ENCODE measurements around the gene EIF4E3.

DNA sequence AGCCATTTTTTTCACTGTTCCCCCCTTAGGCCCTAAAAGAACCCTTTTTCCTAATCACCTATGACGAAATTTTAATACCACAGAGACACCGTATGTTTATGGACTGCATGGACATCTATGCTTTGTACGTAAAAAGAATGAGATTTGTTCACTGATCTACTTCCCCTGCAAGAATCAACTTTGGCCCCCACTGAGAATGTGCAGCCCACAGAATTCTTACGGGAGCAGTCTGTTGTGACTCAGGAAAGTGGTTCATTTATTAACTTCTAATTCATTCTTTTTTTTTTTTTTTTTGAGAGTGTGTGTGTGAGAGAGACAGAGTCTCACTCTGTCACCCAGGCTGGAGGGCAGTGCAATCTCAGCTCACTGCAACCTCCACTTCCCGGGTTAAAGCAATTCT lies 17.6 kb downstream of the EIF4E3 start:
- TF ChIP-seq, protein P1, sequence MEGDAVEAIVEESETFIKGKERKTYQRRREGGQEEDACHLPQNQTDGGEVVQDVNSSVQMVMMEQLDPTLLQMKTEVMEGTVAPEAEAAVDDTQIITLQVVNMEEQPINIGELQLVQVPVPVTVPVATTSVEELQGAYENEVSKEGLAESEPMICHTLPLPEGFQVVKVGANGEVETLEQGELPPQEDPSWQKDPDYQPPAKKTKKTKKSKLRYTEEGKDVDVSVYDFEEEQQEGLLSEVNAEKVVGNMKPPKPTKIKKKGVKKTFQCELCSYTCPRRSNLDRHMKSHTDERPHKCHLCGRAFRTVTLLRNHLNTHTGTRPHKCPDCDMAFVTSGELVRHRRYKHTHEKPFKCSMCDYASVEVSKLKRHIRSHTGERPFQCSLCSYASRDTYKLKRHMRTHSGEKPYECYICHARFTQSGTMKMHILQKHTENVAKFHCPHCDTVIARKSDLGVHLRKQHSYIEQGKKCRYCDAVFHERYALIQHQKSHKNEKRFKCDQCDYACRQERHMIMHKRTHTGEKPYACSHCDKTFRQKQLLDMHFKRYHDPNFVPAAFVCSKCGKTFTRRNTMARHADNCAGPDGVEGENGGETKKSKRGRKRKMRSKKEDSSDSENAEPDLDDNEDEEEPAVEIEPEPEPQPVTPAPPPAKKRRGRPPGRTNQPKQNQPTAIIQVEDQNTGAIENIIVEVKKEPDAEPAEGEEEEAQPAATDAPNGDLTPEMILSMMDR (IDR thresholded peaks at IDR 0.05): no peak
- TF ChIP-seq POLR2AphosphoS5 (IDR thresholded peaks at IDR 0.05): no peak
